Loucy (cell line): ENCODE results near the gene ROBO1.

Experiments
- H2AFZ ChIP-seq: fragments of 200-600 bp; sonication (generic); 2 replicates; pipeline ENCODE4 v1.6.0; 2016; ENCODE audit warnings: antibody characterized with exemption, mild to moderate bottlenecking, low read length, moderate library complexity
- H3F3A ChIP-seq: fragments of 200-600 bp; 2 replicates; pipeline ENCODE4 v1.6.0; 2016; ENCODE audit warnings: antibody characterized with exemption, low read depth, mild to moderate bottlenecking
- H3K27me3 ChIP-seq: fragments of 200-600 bp; sonication (generic); 2 replicates; pipeline ENCODE4 v1.6.1; 2014; ENCODE audit warnings: low read length, mild to moderate bottlenecking; ENCODE audit not compliant: insufficient read depth, poor library complexity, severe bottlenecking
- H3K36me3 ChIP-seq: fragments of 200-600 bp; sonication (generic); 2 replicates; pipeline ENCODE4 v1.6.1; 2016; ENCODE audit warnings: low read length; ENCODE audit not compliant: insufficient read depth
- H3K4me1 ChIP-seq: fragments of 200-600 bp; sonication (generic); 2 replicates; pipeline ENCODE4 v1.5.1; 2014; ENCODE audit warnings: low read length, mild to moderate bottlenecking; ENCODE audit not compliant: insufficient read depth, poor library complexity, severe bottlenecking
- H3K4me2 ChIP-seq: fragments of 200-600 bp; sonication (generic); 2 replicates; pipeline ENCODE4 v1.6.0; 2014; ENCODE audit warnings: antibody characterized with exemption, low read length, low read depth, mild to moderate bottlenecking; ENCODE audit not compliant: poor library complexity, severe bottlenecking
- H3K4me3 ChIP-seq: fragments of 200-600 bp; sonication (generic); 2 replicates; pipeline ENCODE4 v1.5.1; 2014; ENCODE audit warnings: low read length, mild to moderate bottlenecking, mixed read lengths; ENCODE audit not compliant: poor library complexity, severe bottlenecking
- H3K79me2 ChIP-seq: fragments of 200-600 bp; sonication (generic); 2 replicates; pipeline ENCODE4 v1.6.1; 2014; ENCODE audit warnings: low read length; ENCODE audit not compliant: insufficient read depth
- H3K9ac ChIP-seq: fragments of 200-600 bp; sonication (generic); 2 replicates; pipeline ENCODE4 v1.6.0; 2014; ENCODE audit warnings: mild to moderate bottlenecking, low read depth, low read length, moderate library complexity; ENCODE audit not compliant: poor library complexity, severe bottlenecking
- H3K9me2 ChIP-seq: fragments of 200-600 bp; sonication (generic); replicated peaks from 2 replicates; pipeline ENCODE4 v1.6.1; 2016; ENCODE audit warnings: low read depth, low read length, mixed read lengths
- H3K9me3 ChIP-seq: fragments of 200-600 bp; sonication (generic); 2 replicates; pipeline ENCODE4 v1.6.1; 2014; ENCODE audit warnings: mild to moderate bottlenecking, antibody characterized with exemption, low read length, low read depth; ENCODE audit not compliant: insufficient read depth
- H4K20me1 ChIP-seq: fragments of 200-600 bp; sonication (generic); 2 replicates; pipeline ENCODE4 v1.6.0; 2014; ENCODE audit warnings: antibody characterized with exemption, low read length, mild to moderate bottlenecking; ENCODE audit not compliant: insufficient read depth, poor library complexity, severe bottlenecking
- CTCF ChIP-seq: fragments of 200-600 bp; sonication (generic); conservative IDR thresholded peaks from 2 replicates; pipeline ENCODE4 v1.5.1; 2014; ENCODE audit warnings: mild to moderate bottlenecking, antibody characterized with exemption, low read length
- EZH2phosphoT487 ChIP-seq: fragments of 200-600 bp; IDR thresholded peaks from 2 replicates; pipeline ENCODE4 v1.6.1; 2018; ENCODE audit warnings: antibody characterized with exemption, mild to moderate bottlenecking, moderate library complexity, borderline replicate concordance

The ROBO1 gene

GRCh38 chr3:78712270-78712669 is 1055.5 kb downstream of the ROBO1 start:
- TF ChIP-seq CTCF (no peak), EZH2phosphoT487 (no peak)
- Histone ChIP-seq H3K9me2 (no peaks in the 10 kb centered on the region), H3K79me2 (no peaks in the 10 kb centered on the region), H3K4me1 (no peaks in the 10 kb centered on the region), H3K9ac (no peak overlapping the region), H4K20me1 (no peaks in the 10 kb centered on the region), H3F3A (no peaks in the 10 kb centered on the region), H2AFZ (no peak overlapping the region), H3K36me3 (no peaks in the 10 kb centered on the region), H3K4me3 (no peak overlapping the region), H3K27me3 (no peaks in the 10 kb centered on the region), H3K9me3 (no peaks in the 10 kb centered on the region), H3K4me2 (no peak overlapping the region)

GRCh38 chr3:78708565-78709073 is 1059.2 kb downstream of the ROBO1 start:
- H3K79me2 ChIP-seq, result no peaks in the 10 kb centered on the region
- H3K9ac ChIP-seq, result no peak overlapping the region
- H3K4me1 ChIP-seq, result no peaks in the 10 kb centered on the region
- no peaks in the 10 kb centered on the region for H3K27me3 ChIP-seq
- H4K20me1 ChIP-seq, result no peaks in the 10 kb centered on the region
- no peaks in the 10 kb centered on the region for H3K9me3 ChIP-seq
- TF ChIP-seq EZH2phosphoT487, result no peak
- no peak overlapping the region for H3K4me3 ChIP-seq
- no peaks in the 10 kb centered on the region for H3K9me2 ChIP-seq
- no peak overlapping the region for H2AFZ ChIP-seq
- no peaks in the 10 kb centered on the region for H3F3A ChIP-seq
- H3K36me3 ChIP-seq, result no peaks in the 10 kb centered on the region
- H3K4me2 ChIP-seq, result no peak overlapping the region

- Histone ChIP-seq H3K4me2 (no peak overlapping the region), H3K9me2 (no peaks in the 10 kb centered on the region), H3K4me3 (no peak overlapping the region), H3K27me3 (no peaks in the 10 kb centered on the region), H3K36me3 (no peaks in the 10 kb centered on the region), H3K4me1 (no peaks in the 10 kb centered on the region), H4K20me1 (no peaks in the 10 kb centered on the region), H3K9ac (no peak overlapping the region), H2AFZ (no peak overlapping the region), H3F3A (no peaks in the 10 kb centered on the region), H3K79me2 (no peaks in the 10 kb centered on the region), H3K9me3 (no peaks in the 10 kb centered on the region)
- TF ChIP-seq EZH2phosphoT487 (no peak), CTCF (no peak)
Observed at GRCh38 chr3:78707609-78708008, 1060.2 kb downstream of the ROBO1 start.

GRCh38 chr3:78706906-78707523 is 1060.8 kb downstream of the ROBO1 start:
- no peaks in the 10 kb centered on the region for H3K9me2 ChIP-seq
- H3K9me3 ChIP-seq, result no peaks in the 10 kb centered on the region
- no peaks in the 10 kb centered on the region for H3K36me3 ChIP-seq
- no peak overlapping the region for H3K9ac ChIP-seq
- no peak for TF ChIP-seq CTCF
- no peak for TF ChIP-seq EZH2phosphoT487
- H4K20me1 ChIP-seq, result no peaks in the 10 kb centered on the region
- H3K4me1 ChIP-seq, result no peaks in the 10 kb centered on the region
- no peaks in the 10 kb centered on the region for H3F3A ChIP-seq
- no peaks in the 10 kb centered on the region for H3K79me2 ChIP-seq
- H3K4me2 ChIP-seq, result no peak overlapping the region
- H3K27me3 ChIP-seq, result no peaks in the 10 kb centered on the region
- no peak overlapping the region for H3K4me3 ChIP-seq
- H2AFZ ChIP-seq, result no peak overlapping the region
